GM11168 (cell line): Measurements from ENCODE around the gene PYGB.

Experiments used
- in situ Hi-C: fragments of 300-500 bp; cut with MboI; formaldehyde crosslinking; loops from one replicate; pipeline ENCODE4 v1.12.0; 2022; ENCODE audit warnings: low sequenced_read_pairs; ENCODE audit not compliant: unreplicated experiment

Gene PYGB

DNA sequence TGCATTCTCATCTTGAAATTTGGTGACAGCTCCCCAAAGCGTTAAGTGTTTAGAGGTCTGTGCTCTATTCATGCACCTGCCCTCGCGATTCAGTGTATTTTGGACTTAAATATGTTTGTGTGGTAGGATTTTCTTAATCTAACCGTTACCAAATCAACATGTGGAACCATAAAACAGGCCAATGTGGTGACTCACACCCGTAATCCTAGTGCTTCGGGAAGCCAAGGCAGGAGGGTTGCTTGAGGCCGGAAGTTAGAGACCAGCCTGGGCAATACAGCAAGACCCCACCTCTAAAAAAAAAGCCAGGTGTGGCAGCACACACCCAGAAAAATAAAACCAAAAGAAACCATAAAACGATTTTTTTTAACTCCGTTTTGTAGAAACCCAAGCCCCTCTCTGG, 31.5 kb downstream of the PYGB start:
- in situ Hi-C loops: no loop called here

DNA sequence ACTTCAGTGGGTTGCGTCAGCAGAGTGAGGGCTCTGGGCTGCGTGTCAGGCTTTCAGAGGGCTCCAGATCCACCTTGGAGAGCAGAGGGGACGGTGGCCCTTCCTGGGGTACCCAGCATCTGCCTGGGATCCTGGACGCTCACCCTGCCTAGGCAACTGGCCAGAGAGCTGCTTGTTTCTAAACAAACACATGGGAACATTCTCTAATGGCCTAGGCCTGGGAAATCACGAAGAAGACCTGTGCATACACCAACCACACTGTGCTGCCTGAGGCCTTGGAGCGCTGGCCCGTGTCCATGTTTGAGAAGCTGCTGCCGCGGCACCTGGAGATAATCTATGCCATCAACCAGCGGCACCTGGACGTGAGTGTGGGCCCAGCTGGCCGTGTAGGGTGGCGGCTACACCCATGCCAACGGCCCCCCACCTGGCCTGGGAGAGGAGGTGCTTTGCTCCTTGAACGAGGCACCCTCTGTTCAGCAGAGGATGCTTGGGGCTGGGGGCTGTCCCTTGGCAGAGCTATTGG, 32.2 kb downstream of the PYGB start:
- in situ Hi-C loops: no loop called here

DNA sequence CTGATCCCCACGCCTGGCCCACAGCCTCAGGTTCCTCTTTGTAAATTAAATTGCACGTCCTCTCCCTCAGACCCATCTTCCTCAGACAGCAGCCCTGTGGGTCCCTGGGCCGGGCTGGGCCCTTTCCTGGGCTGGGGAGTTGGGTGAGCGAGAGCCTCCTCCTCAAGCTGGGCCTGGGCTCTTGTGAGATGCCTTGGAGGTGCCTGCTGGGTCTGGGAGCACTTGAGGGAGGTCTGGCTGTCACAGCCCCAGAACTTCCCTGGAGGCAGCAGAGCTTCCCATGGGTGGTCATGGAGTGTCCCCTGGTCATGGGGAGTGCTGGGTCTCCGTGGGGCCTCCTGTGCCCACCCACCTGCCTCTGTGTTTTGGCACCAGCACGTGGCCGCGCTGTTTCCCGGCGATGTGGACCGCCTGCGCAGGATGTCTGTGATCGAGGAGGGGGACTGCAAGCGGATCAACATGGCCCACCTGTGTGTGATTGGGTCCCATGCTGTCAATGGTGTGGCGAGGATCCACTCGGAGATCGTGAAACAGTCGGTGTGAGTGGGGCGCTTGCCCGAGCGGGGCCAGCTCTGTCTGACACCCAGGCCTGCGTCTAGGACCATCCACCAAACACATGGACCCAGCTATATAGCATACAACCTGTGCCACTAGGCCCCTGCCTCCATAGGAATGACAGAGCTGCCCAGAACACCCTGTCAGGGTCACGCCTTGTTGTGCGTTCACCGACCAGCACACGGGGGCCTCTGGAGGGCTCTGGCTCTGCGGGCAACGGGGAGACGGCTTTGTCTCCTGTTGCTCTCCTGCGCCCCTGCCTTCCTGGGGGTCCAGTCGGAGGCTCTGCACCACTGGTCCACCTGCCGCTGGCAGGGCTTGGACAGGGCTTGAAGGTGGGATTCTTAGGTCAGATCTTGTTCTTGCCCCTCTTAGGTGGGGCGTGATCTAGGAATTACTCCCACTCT, 33.0 kb downstream of the PYGB start:
- in situ Hi-C loops: no loop called here

DNA sequence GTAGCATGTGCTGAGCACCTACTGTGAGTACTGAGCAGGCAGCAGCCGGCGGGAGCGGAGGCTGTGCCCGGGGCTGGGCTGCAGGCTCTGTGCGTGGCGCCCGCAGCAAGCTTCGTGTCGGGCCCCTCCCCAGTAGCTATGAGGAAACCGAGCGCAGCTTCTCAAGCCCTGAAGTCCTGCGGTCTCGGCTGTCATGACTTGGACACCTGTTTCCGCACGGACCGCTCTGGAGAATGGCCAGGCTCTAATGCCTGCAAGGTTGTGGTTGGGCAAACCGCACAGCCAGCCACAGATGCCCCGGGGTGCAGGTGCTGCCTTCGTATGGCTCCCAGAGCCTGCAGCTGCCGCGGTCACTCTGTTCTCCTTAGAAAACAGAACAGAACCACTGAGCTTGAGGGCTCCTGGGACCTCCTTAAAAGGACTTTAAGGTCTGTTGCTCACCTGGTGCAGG, 33.7 kb downstream of the PYGB start:
- in situ Hi-C loops: no loop called here

DNA sequence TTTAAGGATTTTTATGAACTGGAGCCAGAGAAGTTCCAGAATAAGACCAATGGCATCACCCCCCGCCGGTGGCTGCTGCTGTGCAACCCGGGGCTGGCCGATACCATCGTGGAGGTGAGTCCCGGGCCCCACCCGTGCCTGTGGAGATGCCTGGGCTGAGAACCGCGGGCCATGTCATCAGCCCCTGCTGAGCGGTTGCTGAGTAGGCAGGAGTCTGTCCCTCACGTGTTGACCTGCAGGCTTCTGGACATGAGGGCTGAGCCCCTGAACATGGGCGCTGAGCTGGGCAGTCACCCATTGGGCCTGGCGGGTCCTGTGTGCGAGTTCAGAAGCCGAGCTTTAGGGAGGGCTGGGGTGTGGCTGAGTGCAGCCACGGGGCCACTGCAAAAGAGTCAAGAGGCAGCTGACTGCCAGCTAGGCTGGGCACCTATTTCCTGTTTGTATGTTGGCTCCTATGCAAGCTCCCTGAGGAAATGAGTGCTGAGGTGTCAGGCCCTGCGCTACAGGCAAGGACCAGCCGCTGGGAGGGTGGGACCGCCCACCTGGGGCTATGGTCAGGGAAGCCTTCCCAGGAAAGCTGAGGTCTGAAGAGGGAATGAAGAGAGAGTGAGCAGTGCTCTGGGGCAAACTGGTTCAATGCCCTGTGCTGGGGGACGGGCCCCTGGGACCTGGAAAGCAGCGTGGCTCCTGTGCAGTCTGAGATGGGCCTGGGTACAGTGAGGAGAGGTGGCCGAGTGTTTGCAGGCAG, 34.3 kb downstream of the PYGB start:
- in situ Hi-C loops: no loop called here

DNA sequence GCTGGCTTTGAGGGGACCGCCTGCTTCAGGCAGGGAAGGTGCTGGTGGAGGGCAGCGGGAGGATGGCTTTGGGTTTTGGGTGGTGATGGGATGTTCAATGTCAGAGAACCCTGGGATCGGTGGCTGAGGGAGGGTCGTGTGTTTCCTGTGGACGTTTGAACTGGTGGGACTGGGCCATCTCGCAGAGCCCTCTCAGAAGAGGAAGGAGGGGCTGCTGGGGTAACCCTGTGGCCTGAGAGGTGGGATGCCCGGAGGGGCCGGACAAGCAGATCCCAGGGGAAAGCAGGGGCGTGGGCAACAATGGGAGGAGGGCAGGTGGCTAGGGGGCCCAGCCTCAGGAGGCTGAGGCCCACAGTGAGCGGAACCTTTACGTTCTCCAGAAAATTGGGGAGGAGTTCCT, 34.9 kb downstream of the PYGB start:
- in situ Hi-C loops: no loop called here

DNA sequence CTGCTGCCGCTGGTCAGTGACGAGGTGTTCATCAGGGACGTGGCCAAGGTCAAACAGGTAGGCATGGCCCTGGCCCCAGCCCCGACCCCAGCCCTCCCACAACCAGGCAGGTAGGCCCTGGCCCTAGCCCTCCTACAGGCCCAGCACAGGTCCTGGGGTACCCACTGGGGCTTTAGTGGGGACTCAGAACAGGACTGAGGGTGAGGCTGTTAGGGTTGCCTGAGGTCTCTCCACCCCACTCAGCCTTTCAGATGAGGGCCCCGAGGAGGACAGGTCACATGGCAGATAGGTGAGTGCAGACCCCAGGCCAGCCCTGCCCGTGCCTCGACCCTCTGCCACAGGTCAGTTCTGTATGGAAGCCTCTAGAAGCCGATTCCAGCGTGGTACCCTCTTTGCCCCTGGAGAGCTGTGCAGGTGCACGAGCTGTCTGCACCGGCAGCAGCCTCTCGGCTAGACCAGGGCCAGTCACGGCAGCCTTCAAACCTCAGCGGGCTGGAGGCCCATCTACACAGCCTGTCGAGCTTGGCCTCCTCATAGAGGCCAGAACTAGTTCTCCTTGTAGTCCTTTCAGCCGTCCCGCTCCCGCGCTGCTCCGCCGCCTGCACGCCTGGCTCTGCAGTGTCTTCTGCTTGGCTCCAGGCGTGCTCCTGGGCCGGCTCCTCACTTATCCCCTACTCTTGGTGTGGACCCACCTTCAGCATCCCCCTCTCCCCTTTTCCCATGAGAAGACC, 35.5 kb downstream of the PYGB start:
- in situ Hi-C loops: no loop called here

DNA sequence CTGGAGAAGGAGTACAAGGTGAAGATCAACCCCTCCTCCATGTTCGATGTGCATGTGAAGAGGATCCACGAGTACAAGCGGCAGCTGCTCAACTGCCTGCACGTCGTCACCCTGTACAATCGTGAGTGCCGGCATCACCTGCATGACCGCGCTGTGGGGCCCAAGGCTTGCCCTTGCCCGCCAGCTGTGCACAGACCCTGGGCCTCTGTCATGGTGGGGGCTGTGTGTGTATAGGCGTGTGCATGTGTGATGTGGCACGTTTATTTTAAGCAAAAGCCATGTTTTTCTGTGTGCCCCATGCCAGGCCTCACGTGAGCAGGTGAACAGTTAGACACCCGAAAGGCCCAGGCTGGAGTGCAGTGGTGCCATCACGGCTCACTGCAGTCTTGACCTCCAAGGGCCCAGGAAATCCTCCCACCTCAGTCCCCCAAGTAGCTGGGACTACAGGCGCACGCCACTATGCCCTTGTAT, 36.3 kb downstream of the PYGB start:
- in situ Hi-C loops: no loop called here

DNA sequence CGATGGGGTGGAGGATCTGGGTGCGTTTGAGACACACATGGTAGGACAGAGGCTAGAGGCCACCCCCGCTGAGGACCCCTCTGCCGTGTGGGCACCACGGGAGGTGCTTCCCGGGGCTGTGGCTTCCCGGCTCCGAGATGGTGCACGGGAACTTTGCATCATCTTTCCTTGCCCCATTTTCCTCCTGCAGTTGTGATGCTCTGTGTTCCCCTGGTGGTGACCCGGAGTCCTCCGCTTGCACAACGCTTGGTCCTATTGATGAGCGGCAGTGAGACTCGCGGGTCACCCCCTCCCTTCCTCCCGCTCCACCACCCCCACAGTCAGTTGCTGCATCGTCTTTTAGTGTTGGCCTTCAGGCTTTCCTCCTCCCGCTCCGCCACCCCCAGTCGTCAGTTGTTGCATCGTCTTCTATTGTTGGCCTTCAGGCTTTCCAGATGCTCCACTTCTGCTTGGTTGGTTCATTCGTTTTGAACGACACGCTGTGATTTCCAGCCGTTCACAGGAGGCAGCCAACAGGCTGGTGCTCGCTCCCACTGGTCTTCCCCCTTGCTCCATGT, 37.3 kb downstream of the PYGB start:
- in situ Hi-C loops: no loop called here

DNA sequence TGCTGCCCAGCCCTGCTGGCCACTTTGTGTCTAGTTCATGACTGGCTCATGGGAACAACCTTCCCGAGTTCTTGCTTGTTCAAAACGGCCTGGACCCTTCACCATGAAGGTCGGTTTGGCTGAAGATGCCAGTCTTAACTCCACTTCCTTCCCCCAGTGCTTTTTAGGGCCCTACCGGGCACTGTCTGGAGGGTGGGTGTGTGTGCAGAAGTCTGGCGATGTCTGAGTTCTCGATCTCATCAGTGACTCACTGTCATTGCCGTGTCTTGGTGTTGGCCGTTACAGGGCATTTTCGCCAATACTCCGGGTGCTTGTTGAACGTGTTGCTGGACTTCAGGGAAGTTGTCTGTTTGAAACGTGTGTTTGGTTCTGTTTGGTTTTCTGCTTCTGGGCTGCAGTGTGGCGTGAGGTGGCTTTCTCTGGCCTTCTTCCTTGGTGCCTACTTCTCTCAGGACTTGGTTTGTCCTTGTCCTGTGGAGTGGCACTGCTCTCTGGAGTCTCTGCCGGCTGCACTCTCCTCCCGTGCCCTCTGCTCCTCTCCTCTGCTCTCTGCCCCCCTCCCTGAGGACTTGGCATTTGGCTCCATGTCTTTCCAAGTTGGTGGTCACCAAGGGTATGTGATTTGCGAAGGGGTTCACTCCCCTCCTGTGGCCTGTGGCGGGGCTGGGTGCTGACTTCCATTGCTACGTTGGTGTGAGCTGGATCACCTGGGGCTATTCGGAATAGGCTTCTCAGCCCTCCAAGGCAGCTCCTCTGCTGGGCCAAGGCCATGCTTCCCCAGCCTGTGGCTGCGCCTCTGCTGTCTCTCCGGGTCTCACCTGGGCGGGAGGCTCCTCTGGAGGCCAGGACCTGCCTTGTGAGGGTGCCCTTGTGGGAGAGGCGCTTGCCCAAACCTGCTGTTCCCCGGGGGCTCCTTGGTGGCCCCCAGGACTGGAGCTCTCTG, 38.2 kb downstream of the PYGB start:
- in situ Hi-C loops: no loop called here

DNA sequence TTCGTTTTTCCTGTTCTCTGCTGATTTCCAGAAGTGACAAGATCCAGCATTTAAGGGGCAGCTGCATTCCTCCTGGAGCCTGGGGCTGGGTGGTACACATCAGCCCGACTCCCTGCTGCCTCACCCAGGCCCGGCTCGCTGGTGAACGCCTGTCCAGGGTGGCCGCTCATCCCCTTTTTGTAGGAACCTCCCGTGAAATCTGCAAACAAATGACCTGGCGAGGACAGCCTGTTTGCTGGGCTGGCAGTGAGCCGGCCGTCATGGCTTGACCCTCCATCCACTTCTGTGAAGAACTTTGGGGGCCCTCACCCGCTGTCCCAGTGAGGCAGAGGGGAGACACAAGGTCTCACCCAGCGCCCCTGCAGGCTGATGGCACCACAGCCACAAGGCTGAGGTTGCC, 39.0 kb downstream of the PYGB start:
- in situ Hi-C loops: no loop called here

DNA sequence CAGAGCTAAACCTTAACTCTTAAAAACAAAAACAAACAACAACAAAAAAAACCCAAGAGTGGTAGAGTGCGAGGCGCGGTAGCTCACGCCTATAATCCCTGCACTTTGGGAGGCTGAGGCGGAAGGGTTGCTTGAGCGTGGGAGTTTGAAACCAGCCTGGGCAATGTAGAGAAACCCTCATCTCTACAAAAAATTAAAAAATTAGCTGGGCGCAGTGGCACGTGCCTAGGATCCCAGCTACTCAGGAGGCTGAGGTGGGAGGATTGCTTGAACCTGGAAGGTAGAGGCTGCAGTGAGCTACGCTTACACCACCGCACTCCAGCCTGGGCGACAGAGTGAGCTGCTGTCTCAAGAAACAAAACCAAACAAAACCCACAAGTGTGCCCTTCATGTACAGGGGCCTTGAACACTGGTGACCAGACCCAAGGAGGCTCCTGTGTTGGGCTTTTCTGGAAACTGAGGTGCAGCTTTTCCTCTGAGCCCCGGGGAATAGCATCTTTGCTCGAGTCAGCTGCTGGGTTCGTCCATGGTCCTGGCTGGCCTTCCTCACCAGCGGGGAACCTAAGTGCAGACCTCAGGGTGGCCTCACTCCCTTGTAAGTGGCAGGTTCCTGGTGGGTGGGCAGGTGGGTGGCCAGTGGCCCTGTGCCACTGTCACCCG, 39.9 kb downstream of the PYGB start:
- in situ Hi-C loops: no loop called here

DNA sequence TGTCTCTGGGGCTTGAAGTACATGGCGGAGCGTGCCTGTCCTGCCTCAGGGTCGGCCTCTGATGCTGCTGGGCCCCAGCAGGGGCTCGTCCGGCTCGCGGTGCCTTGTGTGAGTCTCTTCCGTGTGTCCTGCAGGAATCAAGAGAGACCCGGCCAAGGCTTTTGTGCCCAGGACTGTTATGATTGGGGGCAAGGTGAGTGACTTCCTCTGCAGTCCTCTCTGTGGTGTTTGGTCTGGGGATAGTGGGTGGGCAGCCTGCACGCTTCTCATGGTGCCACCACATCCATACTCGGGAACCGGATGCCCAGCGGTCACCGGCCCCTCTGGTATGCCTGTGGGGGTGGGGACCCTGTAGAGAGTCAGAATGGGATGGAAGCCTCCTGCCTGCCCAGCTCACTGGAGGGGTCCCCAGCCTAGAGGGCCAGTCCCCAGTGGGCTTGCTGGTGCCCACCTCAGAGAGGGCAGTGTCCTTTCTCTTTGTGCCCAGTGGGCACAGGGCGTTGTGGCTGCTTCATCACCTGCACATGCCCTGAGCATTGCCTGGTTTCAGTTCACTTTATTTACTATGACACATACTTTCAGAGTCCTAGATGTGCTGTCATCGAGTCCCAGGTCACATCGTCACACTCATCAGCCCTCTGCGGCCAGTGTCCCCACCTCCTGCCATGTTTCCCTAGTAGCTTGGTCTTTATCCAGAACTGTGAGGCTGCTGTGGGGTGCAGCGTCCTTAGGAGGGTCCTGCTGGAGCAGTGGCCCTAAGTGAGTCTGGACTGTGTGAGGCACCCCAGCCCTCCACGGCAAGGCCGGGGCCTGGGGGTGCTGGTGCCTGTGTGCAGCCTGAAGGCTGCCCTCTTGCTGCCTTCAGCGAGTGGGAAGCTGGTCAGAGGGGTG, 40.7 kb downstream of the PYGB start:
- in situ Hi-C loops: no loop called here

DNA sequence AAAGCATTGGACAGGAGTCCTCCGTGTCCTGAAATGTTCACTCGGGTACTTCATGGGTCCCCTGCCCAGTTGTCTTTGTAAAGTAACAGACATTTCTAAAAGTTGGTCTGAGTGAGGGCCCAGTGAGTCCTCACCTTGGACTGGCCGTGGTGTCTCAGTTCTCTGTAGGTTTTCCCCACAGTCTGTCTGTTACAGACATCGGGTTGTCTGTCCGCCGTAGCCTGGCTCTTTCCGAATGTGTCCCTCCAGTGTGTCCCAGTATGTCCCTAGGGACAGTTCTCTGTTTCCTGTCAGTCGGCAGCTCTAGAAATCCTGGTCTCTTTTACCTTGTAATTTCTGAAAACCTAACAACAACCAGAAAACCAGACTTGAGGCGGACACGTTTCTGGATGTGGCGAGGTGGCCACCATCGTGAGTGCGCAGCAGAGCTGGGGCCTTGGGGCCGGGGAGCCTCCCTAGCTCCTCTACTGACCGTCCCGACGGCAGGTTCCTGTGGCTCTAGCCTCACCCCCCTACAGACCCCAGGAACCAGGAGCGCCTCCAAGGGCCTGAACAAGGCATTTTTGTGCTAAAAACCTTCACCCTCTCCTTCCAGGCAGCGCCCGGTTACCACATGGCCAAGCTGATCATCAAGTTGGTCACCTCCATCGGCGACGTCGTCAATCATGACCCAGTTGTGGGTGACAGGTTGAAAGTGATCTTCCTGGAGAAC, 42.2 kb downstream of the PYGB start:
- in situ Hi-C loops: no loop called here

DNA sequence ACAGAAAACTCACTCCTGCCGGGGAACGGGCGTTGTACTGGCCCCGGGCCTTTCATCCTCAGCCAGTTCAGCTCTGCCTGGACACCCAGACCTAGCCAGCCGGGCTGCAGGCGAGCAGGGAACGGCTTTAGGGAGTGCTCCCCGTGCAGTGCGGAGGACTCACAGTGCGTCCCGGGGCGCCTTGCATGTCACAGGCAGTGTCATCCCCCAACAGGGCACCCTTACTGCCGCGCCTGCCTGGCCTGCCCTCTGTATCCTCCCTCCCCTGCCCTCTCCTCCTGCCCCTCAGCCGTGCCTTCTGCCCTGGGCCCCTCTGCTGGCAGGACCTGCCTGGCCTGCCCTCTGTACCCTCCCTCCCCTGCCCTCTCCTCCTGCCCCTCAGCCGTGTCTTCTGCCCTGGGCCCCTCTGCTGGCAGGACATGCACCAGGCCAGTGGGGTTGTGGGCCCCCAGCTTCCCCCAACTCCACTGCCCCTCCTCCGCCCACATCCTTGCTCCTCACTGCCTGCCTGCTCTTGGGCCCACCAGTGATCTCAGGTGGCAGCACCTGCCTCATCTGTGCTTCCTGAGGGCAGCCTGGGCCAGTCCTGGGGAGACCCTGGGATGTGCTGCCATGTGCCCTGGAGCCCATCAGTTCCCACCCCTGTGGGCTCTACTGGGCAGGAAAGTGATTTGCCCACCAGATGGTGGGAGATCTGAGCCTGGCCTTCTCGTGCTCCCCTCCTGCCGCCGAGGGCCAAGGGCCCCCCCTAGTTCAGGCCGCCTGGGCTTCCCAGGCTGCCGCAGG, 43.0 kb downstream of the PYGB start:
- in situ Hi-C loops: no loop called here

DNA sequence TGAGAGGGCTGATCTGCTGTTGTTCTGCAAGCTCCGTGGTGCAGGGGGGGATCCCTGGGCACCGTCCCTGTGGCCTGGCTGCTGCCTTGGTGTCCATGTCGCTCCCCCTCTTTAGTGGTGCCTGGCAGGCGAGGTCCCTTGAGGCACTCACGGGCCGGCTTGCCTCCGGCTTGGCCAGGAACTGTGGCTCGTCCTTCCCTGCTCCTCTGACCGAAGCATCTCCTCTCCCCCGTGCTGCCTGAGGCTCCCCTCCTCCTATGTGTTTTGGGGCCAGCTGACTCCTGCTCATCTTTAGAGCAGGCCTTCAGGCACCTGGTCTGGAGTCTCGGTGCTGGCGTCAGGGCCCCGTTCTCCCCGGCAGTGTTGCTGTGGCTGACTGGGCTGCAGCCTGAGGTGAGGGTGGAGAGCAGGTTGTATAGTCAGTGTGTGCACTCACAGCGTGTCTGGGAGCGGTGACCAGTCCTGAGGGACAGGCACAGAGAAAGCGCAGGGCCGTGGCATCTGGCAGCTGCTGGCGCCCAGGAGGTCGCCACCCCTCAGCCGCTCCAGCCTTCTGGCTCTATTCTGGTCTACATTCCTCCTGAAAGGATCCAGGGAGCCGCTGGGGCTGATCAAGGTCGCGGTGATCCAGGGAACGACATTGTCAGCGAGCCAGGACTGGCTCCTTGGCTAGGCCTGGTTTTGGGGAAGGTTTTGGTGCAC, 43.7 kb downstream of the PYGB start:
- in situ Hi-C loops: no loop called here
